ENCODE results near the gene CNP.

GRCh38 chr17:42000413-42001133, 34.0 kb downstream of the CNP start:
- TF ChIP-seq CTCF (IDR thresholded peaks at IDR 0.05; ENCODE audit: borderline replicate concordance, extremely low read depth, low read length, poor library complexity, severe bottlenecking): no peak
- TF ChIP-seq EZH2 (IDR thresholded peaks at IDR 0.05; ENCODE audit: borderline replicate concordance, low read depth, low read length, severe bottlenecking): no peak

All from DND-41 (cell line).